Measurements from ENCODE around the gene ATP5ME.
"Not testable (repeated sequence)": the region's sequence is repeated elsewhere in the genome, so short reads cannot be mapped to it uniquely, and the experiment has no call there.

ATP5ME gene

GRCh38 chr4:654503-654845 is 19.6 kb downstream of the ATP5ME start:
- no peak for DNase-seq

- DNase-seq, result peak in 1 of 4 experiments; percentile 1
Observed at GRCh38 chr4:653831-654502, 20.1 kb downstream of the ATP5ME start.

GRCh38 chr4:653080-653821 is 20.8 kb downstream of the ATP5ME start:
- peak in 1 of 4 experiments; percentile 1 for DNase-seq

- DNase-seq, result peak in 1 of 4 experiments; percentile 0
Observed at GRCh38 chr4:651884-652642, 22.0 kb downstream of the ATP5ME start.

GRCh38 chr4:650951-651883 is 22.9 kb downstream of the ATP5ME start:
- DNase-seq, result peak in 1 of 4 experiments; percentile 1

- peak in 1 of 4 experiments; percentile 0 for DNase-seq
Observed at GRCh38 chr4:650461-650860, 23.6 kb downstream of the ATP5ME start.

GRCh38 chr4:649751-650310 is 24.2 kb downstream of the ATP5ME start:
- DNase-seq, result peak in 1 of 4 experiments; percentile 0

- DNase-seq, result no peak
Observed at GRCh38 chr4:649293-649625, 24.8 kb downstream of the ATP5ME start.

GRCh38 chr4:648579-649292 is 25.3 kb downstream of the ATP5ME start:
- DNase-seq, result peak in 1 of 4 experiments; percentile 1

GRCh38 chr4:647481-647880 is 26.6 kb downstream of the ATP5ME start:
- no peak for DNase-seq

GRCh38 chr4:646460-646859 is 27.6 kb downstream of the ATP5ME start:
- DNase-seq, result peak in 2 of 4 experiments; percentile 12 to 17

GRCh38 chr4:642366-642765 is 31.7 kb downstream of the ATP5ME start:
- DNase-seq, result not testable (repeated sequence)

- DNase-seq, result no peak
Observed at GRCh38 chr4:637536-638280, 36.4 kb downstream of the ATP5ME start.

GRCh38 chr4:636628-637159 is 37.4 kb downstream of the ATP5ME start:
- no peak for DNase-seq

GRCh38 chr4:635851-636627 is 38.0 kb downstream of the ATP5ME start:
- no peak for DNase-seq

- peak in 1 of 4 experiments; percentile 0 for DNase-seq
Observed at GRCh38 chr4:635066-635835, 38.8 kb downstream of the ATP5ME start.

GRCh38 chr4:634599-634985 is 39.5 kb downstream of the ATP5ME start:
- no peak for DNase-seq

GRCh38 chr4:633976-634598 is 40.0 kb downstream of the ATP5ME start:
- DNase-seq, result no peak

All from suppressor macrophage (primary cell).